ENCODE data around the gene COL18A1.

DNA sequence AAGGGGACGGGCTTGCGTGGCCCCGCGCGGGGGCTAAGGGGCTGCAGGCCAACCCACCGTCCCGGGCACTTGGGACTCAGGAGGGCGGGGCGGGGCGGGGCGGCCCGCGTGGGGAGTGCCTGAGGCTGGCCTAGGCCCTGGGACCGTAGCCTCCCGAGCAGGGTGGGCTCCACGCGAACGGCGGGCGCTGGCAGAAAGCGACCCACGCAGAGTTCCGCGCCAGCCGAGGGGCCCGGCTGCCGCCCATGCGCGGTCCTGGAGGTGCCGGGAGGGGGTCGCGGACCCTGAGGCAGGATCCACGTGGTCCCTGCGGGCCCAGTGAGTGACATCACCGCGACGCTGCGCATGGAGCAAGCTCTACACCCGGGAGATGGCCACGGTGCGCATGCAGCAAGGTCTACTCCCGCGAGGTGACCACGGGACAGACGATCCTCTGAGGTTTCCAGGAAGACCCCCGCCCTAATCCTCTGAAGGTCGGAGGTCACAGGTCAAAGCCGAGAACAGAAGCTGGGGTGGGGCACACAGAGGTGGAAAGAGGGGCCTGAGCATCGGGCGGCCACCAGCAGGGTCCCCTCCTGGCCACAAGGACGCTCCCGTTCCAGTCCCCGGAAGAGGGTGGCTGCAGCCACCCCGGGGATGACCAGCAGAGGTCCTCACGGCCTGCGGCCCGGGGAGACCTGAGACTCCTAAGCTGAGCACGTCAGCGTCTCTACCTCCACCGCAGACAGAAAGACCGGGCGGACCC is 150.8 kb downstream of the COL18A1 start:
- TF ChIP-seq, protein P1, sequence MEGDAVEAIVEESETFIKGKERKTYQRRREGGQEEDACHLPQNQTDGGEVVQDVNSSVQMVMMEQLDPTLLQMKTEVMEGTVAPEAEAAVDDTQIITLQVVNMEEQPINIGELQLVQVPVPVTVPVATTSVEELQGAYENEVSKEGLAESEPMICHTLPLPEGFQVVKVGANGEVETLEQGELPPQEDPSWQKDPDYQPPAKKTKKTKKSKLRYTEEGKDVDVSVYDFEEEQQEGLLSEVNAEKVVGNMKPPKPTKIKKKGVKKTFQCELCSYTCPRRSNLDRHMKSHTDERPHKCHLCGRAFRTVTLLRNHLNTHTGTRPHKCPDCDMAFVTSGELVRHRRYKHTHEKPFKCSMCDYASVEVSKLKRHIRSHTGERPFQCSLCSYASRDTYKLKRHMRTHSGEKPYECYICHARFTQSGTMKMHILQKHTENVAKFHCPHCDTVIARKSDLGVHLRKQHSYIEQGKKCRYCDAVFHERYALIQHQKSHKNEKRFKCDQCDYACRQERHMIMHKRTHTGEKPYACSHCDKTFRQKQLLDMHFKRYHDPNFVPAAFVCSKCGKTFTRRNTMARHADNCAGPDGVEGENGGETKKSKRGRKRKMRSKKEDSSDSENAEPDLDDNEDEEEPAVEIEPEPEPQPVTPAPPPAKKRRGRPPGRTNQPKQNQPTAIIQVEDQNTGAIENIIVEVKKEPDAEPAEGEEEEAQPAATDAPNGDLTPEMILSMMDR (IDR thresholded peaks at IDR 0.05; ENCODE audit: low read depth, low read length), result peak; percentile 83
- TF ChIP-seq POLR2A (IDR thresholded peaks at IDR 0.05; ENCODE audit: extremely low read depth, insufficient read length) (peak; percentile 62), MYC (IDR thresholded peaks at IDR 0.05; ENCODE audit: low read depth, low read length) (peak; percentile 97)
- TF ChIP-seq, protein P2, sequence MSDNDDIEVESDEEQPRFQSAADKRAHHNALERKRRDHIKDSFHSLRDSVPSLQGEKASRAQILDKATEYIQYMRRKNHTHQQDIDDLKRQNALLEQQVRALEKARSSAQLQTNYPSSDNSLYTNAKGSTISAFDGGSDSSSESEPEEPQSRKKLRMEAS (IDR thresholded peaks at IDR 0.05; ENCODE audit: low read depth, low read length), result peak; percentile 97

Measured in NB4 (cell line).